Stimulated activated memory B cell treated with anti-CD40 and anti-IgM and Interleukin-4, amounts not matched to agents 10 μg/mL and 1 μg/mL and 100 μg/mL, for 72 hours (primary cell): ENCODE data around the gene PEAK3.

ENCODE experiments used
- ATAC-seq: fragments of 150-1000 bp; cut with Tn5 transposase; 2 replicates; pipeline ENCODE4 v1.10.0; 2021
- H3K27ac Mint-ChIP-seq: one replicate; pipeline ENCODE4 v1.8.0; 2022; ENCODE audit warnings: mild to moderate bottlenecking, mixed read lengths
- H3K27me3 Mint-ChIP-seq: one replicate; pipeline ENCODE4 v1.8.0; 2022; ENCODE audit warnings: mixed read lengths
- H3K36me3 Mint-ChIP-seq: one replicate; pipeline ENCODE4 v1.8.0; 2022; ENCODE audit warnings: mixed read lengths
- H3K4me1 Mint-ChIP-seq: one replicate; pipeline ENCODE4 v1.8.0; 2022; ENCODE audit warnings: mixed read lengths
- H3K4me3 Mint-ChIP-seq: one replicate; pipeline ENCODE4 v1.8.0; 2022; ENCODE audit warnings: mild to moderate bottlenecking, moderate library complexity, mixed read lengths
- H3K9me3 Mint-ChIP-seq: one replicate; pipeline ENCODE4 v1.8.0; 2022; ENCODE audit warnings: mixed read lengths

Gene PEAK3

GRCh38 chr19:2226051-2226839 lies 55.7 kb downstream of the PEAK3 start:
- H3K9me3 Mint-ChIP-seq, result no peaks in the 10 kb centered on the region
- no peak overlapping the region for H3K4me3 Mint-ChIP-seq
- H3K27me3 Mint-ChIP-seq, result no peaks in the 10 kb centered on the region
- peaks cover 63% of the 10 kb centered on the region for H3K36me3 Mint-ChIP-seq
- peak overlapping the region; percentile 94 for H3K27ac Mint-ChIP-seq
- no peak for ATAC-seq
- H3K4me1 Mint-ChIP-seq, result peaks cover 71% of the 10 kb centered on the region

- Mint-ChIP-seq H3K36me3 (peaks cover 68% of the 10 kb centered on the region), H3K27me3 (no peaks in the 10 kb centered on the region), H3K27ac (peak overlapping the region; percentile 94)
Observed at GRCh38 chr19:2225415-2226050, 56.4 kb downstream of the PEAK3 start.

GRCh38 chr19:2224754-2225349 lies 57.1 kb downstream of the PEAK3 start:
- Mint-ChIP-seq H3K27ac (peak overlapping the region; percentile 94), H3K36me3 (peaks cover 70% of the 10 kb centered on the region), H3K4me1 (peaks cover 81% of the 10 kb centered on the region)

More at GRCh38 chr19:2225415-2226050, 56.4 kb downstream of the PEAK3 start:
- ATAC-seq, result no peak
- no peak overlapping the region for H3K4me3 Mint-ChIP-seq
- H3K9me3 Mint-ChIP-seq, result no peaks in the 10 kb centered on the region
- peaks cover 78% of the 10 kb centered on the region for H3K4me1 Mint-ChIP-seq

More at GRCh38 chr19:2224754-2225349, 57.1 kb downstream of the PEAK3 start:
- Mint-ChIP-seq H3K4me3 (no peak overlapping the region), H3K27me3 (no peaks in the 10 kb centered on the region), H3K9me3 (no peaks in the 10 kb centered on the region)
- no peak for ATAC-seq
